HepG2 (cell line): ENCODE results near the gene MCM3AP.

ENCODE experiments used
- EP300 ChIP-seq, 3 experiments: sonication (generic) in 1 of 3; formaldehyde crosslinking in 1 of 3; IDR thresholded peaks; 2 replicates each; pipeline versions ENCODE4 v1.5.1 to v1.6.1; 2011 to 2020; ENCODE audit warnings: low read depth in 2 of 3, low read length in 2 of 3, borderline replicate concordance in 1 of 3, improper control_type of control experiment in 1 of 3, mild to moderate bottlenecking in 1 of 3, missing genetic modification reagents in 1 of 3, moderate library complexity in 1 of 3
- NCOA1 ChIP-seq: sonication (generic); formaldehyde crosslinking; IDR thresholded peaks from 2 replicates; pipeline ENCODE4 v1.9.0; 2021; ENCODE audit warnings: missing genetic modification reagents
- POLR2A ChIP-seq, 2 experiments: IDR thresholded peaks; 2 replicates each; pipeline ENCODE4 v1.6.1; 2011; ENCODE audit warnings: low read depth in 2 of 2, low read length in 2 of 2, mild to moderate bottlenecking in 1 of 2, moderate library complexity in 1 of 2; ENCODE audit not compliant: insufficient read depth in 1 of 2
- RFX1 ChIP-seq: fragments of 450-650 bp; IDR thresholded peaks from 2 replicates; pipeline ENCODE4 v1.6.1; 2017
- ZFP82 ChIP-seq: sonication (generic); formaldehyde crosslinking; IDR thresholded peaks from 2 replicates; pipeline ENCODE4 v1.5.1; 2020; ENCODE audit warnings: mild to moderate bottlenecking, missing genetic modification reagents, borderline replicate concordance
- TF ChIP-seq, protein P1 (sequence below): sonication (generic); formaldehyde crosslinking; IDR thresholded peaks from 2 replicates; pipeline ENCODE4 v1.9.0; 2022; ENCODE audit warnings: missing genetic modification reagents, mild to moderate bottlenecking, borderline replicate concordance

DNA sequence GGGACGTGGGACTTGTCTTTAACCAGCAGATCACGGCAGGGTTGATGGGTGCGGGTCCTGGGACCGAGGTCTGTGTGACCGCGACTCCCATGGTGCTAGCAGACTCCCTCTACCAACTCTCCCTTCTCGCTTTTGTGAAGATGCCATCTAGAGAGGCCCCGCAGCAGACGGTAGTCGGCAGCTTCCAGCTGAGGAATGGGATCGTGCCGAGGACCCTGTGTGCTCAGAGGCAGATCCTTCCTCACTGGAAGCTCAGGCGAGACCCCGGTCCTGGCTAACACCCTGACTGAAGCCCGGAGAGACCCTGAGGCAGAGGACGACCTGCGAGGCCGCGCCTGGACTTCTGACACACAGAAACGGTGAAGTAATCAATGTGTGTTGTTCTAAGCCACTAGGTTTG, 88.7 kb downstream of the MCM3AP start:
- TF ChIP-seq POLR2A (IDR thresholded peaks at IDR 0.05; ENCODE audit: insufficient read depth in 1 of 2, low read depth in 2 of 2, low read length in 2 of 2) = no peak
- no peak for TF ChIP-seq NCOA1
- TF ChIP-seq, protein P1, sequence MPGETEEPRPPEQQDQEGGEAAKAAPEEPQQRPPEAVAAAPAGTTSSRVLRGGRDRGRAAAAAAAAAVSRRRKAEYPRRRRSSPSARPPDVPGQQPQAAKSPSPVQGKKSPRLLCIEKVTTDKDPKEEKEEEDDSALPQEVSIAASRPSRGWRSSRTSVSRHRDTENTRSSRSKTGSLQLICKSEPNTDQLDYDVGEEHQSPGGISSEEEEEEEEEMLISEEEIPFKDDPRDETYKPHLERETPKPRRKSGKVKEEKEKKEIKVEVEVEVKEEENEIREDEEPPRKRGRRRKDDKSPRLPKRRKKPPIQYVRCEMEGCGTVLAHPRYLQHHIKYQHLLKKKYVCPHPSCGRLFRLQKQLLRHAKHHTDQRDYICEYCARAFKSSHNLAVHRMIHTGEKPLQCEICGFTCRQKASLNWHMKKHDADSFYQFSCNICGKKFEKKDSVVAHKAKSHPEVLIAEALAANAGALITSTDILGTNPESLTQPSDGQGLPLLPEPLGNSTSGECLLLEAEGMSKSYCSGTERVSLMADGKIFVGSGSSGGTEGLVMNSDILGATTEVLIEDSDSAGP (CRISPR knock-in tag) = no peak
- TF ChIP-seq EP300 (IDR thresholded peaks at IDR 0.05; ENCODE audit: low read depth in 2 of 2, low read length in 2 of 2) = no peak
- no peak for TF ChIP-seq EP300 (CRISPR knock-in tag; IDR thresholded peaks at IDR 0.05; ENCODE audit: borderline replicate concordance)
- TF ChIP-seq ZFP82 (CRISPR knock-in tag) = no peak
- TF ChIP-seq RFX1 = no peak
